GM12873 (cell line): ENCODE measurements around the gene CCNI2.

ENCODE experiments used
- CTCF ChIP-seq: IDR thresholded peaks from 2 replicates; pipeline ENCODE4 v1.5.1; 2012; ENCODE audit warnings: low read depth, mild to moderate bottlenecking, moderate library complexity, low read length, control low read depth; ENCODE audit not compliant: insufficient read depth; ENCODE audit errors: missing control alignments

Gene CCNI2

GRCh38 chr5:132775476-132775961 lies 28.3 kb downstream of the CCNI2 start:
- no peak for TF ChIP-seq CTCF

GRCh38 chr5:132776131-132776937 lies 29.1 kb downstream of the CCNI2 start:
- no peak for TF ChIP-seq CTCF

- no peak for TF ChIP-seq CTCF
Measured at GRCh38 chr5:132776938-132777208, 29.6 kb downstream of the CCNI2 start.

GRCh38 chr5:132777209-132778069 lies 30.2 kb downstream of the CCNI2 start, which contains the start of gene SEPTIN8:
Gene SEPTIN8 (minus strand): TSS chr5:132777239. CDS start chr5:132777137, 102 bp downstream.
- no peak for TF ChIP-seq CTCF

- no peak for TF ChIP-seq CTCF
Measured at GRCh38 chr5:132778129-132778528, 30.9 kb downstream of the CCNI2 start.

- TF ChIP-seq CTCF, result no peak
Measured at GRCh38 chr5:132778856-132779255, 31.6 kb downstream of the CCNI2 start.

GRCh38 chr5:132779961-132780360 lies 32.7 kb downstream of the CCNI2 start:
- no peak for TF ChIP-seq CTCF
